D721Med (cell line): ENCODE data around the gene FRRS1L.
"Not testable (repeated sequence)": the region's sequence is repeated elsewhere in the genome, so short reads cannot be mapped to it uniquely, and the experiment has no call there.

ENCODE experiments used
- DNase-seq: peaks from one replicate; pipeline ENCODE4 v3.0.0; 2011; ENCODE audit warnings: low spot score; ENCODE audit not compliant: insufficient read length
- FAIRE-seq: peaks from 2 replicates; lab custom pipeline; 2011; peaks lifted over from hg19 to GRCh38; lab: Jason Lieb, UNC
- CTCF ChIP-seq: IDR thresholded peaks from 2 replicates; pipeline ENCODE4 v1.5.1; 2012; ENCODE audit warnings: mild to moderate bottlenecking, control low read depth; ENCODE audit not compliant: insufficient read depth; ENCODE audit errors: missing control alignments

The FRRS1L gene

GRCh38 chr9:109138421-109138820 lies 28.6 kb downstream of the FRRS1L start:
- TF ChIP-seq CTCF = no peak
- DNase-seq = no peak
- no peak for FAIRE-seq

GRCh38 chr9:109134167-109134578 lies 32.9 kb downstream of the FRRS1L start:
- no peak for TF ChIP-seq CTCF
- DNase-seq (no peak), FAIRE-seq (no peak)

- FAIRE-seq (no peak), DNase-seq (no peak)
- TF ChIP-seq CTCF = no peak
Measured at GRCh38 chr9:109133533-109133932, 33.5 kb downstream of the FRRS1L start.

GRCh38 chr9:109132567-109133021 lies 34.5 kb downstream of the FRRS1L start:
- DNase-seq (no peak), FAIRE-seq (no peak)
- TF ChIP-seq CTCF = no peak

GRCh38 chr9:109129470-109130197 lies 37.4 kb downstream of the FRRS1L start:
- TF ChIP-seq CTCF = no peak
- FAIRE-seq (no peak), DNase-seq (no peak)

- not testable (repeated sequence) for DNase-seq, FAIRE-seq
Measured at GRCh38 chr9:109126671-109127070, 40.4 kb downstream of the FRRS1L start.

- FAIRE-seq = no peak
- TF ChIP-seq CTCF = no peak
- no peak for DNase-seq
Measured at GRCh38 chr9:109124121-109124520, 42.9 kb downstream of the FRRS1L start.
